Bronchial epithelial cell (primary cell): Measurements from ENCODE around the gene B3GNT5. TPM values are rescaled to one million over a fixed set of nuclear protein-coding genes. Genes with fewer than 3 reads are reported as not detected.
"Not testable (repeated sequence)": the region's sequence is repeated elsewhere in the genome, so short reads cannot be mapped to it uniquely, and the experiment has no call there.

ENCODE experiments used
- DNase-seq: peaks from one replicate; pipeline ENCODE4 v3.0.0-alpha.2; 2010; ENCODE audit warnings: low read depth
- FAIRE-seq: peaks from 2 replicates; lab custom pipeline; 2011; peaks lifted over from hg19 to GRCh38; lab: Jason Lieb, UNC
- H3K27me3 ChIP-seq: 2 replicates; pipeline ENCODE4 v1.5.1; 2011; ENCODE audit warnings: low read length; ENCODE audit not compliant: control insufficient read depth, insufficient read depth
- H3K36me3 ChIP-seq: 2 replicates; pipeline ENCODE4 v1.5.1; 2011; ENCODE audit warnings: low read length; ENCODE audit not compliant: control insufficient read depth, insufficient read depth
- H3K4me3 ChIP-seq: 2 replicates; pipeline ENCODE4 v1.5.1; 2011; ENCODE audit warnings: mild to moderate bottlenecking, low read depth, low read length, control low read depth
- total RNA-seq: library from RNA; depleted of rRNA; stranded (reverse); fragments of >200 nt; gene quantifications from 2 replicates; pipeline ENCODE4 v1.2.1, GENCODE V29; 2014
- TF ChIP-seq, protein P1 (sequence below): IDR thresholded peaks from 2 replicates; pipeline ENCODE4 v1.5.1; 2011; ENCODE audit warnings: mild to moderate bottlenecking, moderate library complexity, low read length, control low read depth, inconsistent platforms; ENCODE audit not compliant: insufficient read depth, severe bottlenecking

The B3GNT5 gene
- total RNA-seq, 1 donor from 2014 or later: 31.6 TPM

DNA sequence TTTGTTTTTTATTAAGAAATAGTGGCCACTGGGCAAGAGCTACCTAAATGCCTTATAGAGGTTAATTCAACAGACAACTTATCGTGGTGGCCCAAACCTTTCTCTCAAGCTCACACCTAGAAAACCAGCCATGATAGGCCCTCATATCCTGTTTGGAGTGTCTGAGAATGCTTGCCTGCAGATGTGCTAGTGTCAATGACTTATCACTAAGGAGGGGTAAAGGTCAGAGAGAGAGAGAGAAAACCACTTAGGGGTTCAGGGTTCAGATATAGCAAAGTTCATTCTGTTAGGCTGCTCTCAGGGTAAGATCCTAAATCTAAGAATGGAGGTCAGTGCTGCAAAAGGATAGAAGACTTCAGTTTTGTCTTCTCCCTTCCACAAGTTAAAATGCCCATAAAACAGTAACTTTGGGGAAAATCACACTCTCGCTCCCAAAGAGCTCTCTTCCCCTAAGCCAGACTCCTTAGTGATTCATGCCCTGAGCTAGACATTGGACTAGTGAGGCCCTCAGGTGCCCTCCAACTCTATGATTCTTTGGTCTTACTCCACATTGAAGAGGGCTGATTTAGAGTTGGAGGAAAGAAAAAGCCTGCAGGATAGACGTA lies 30.3 kb upstream of the B3GNT5 start:
- FAIRE-seq (no peak), DNase-seq (no peak)
- Histone ChIP-seq H3K4me3 (no peak overlapping the region), H3K36me3 (no peaks in the 10 kb centered on the region), H3K27me3 (no peaks in the 10 kb centered on the region)
- TF ChIP-seq, protein P1, sequence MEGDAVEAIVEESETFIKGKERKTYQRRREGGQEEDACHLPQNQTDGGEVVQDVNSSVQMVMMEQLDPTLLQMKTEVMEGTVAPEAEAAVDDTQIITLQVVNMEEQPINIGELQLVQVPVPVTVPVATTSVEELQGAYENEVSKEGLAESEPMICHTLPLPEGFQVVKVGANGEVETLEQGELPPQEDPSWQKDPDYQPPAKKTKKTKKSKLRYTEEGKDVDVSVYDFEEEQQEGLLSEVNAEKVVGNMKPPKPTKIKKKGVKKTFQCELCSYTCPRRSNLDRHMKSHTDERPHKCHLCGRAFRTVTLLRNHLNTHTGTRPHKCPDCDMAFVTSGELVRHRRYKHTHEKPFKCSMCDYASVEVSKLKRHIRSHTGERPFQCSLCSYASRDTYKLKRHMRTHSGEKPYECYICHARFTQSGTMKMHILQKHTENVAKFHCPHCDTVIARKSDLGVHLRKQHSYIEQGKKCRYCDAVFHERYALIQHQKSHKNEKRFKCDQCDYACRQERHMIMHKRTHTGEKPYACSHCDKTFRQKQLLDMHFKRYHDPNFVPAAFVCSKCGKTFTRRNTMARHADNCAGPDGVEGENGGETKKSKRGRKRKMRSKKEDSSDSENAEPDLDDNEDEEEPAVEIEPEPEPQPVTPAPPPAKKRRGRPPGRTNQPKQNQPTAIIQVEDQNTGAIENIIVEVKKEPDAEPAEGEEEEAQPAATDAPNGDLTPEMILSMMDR: no peak

- no peak for DNase-seq
- Histone ChIP-seq H3K27me3 (no peaks in the 10 kb centered on the region), H3K36me3 (no peaks in the 10 kb centered on the region), H3K4me3 (no peak overlapping the region)
- peak; percentile 32 for FAIRE-seq
- TF ChIP-seq, protein P1: no peak
These were observed 28.7 kb upstream of the B3GNT5 start for GRCh38 chr3:183224180-183224970.

- Histone ChIP-seq H3K36me3 (no peaks in the 10 kb centered on the region), H3K4me3 (no peak overlapping the region), H3K27me3 (no peaks in the 10 kb centered on the region)
- FAIRE-seq (no peak), DNase-seq (no peak)
- TF ChIP-seq, protein P1: no peak
These were observed 26.6 kb upstream of the B3GNT5 start for GRCh38 chr3:183226333-183226890.

DNA sequence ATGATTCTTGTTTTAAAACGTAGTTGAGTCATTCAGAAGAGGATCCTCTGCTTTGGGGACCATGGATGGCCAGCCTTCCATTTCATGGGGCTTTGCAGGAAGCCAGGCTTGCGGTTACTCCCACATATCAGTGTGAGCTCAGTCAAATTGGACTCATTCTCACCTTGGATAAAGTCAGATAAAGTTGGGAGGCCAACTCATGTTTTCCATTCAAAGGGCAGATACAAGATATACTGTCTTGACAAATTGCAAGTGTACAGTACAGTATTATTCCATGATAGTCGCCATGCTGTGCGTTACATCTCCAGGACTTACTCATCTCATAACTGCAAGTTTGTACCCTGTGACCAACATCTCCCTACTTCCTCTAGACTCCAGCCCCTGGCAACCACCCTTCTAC lies 25.5 kb upstream of the B3GNT5 start:
- no peak for DNase-seq
- no peak for FAIRE-seq
- TF ChIP-seq, protein P1: no peak
- Histone ChIP-seq H3K4me3 (no peak overlapping the region), H3K36me3 (no peaks in the 10 kb centered on the region), H3K27me3 (no peaks in the 10 kb centered on the region)

DNA sequence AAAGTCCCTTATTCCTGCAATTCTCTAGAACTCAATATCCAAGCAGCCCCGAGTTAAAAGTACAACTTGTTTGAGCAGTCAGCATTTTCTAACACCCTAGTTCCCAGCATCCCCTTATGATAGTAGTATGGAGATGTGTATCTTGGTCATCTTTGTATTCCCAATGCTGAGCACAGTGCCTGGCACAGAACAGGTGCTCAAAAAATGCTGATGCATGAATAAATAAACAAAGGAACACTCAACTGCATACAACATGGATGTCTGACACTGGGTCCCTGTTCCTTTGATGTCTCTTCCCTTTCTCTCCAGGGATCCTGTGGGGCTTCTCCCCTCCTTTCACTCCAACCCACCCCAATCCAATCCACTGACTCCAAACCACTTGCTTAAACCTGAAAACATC lies 23.9 kb upstream of the B3GNT5 start:
- TF ChIP-seq, protein P1: no peak
- H3K27me3 ChIP-seq: no peaks in the 10 kb centered on the region
- no peak for DNase-seq
- no peaks in the 10 kb centered on the region for H3K36me3 ChIP-seq
- no peak for FAIRE-seq
- no peak overlapping the region for H3K4me3 ChIP-seq

DNA sequence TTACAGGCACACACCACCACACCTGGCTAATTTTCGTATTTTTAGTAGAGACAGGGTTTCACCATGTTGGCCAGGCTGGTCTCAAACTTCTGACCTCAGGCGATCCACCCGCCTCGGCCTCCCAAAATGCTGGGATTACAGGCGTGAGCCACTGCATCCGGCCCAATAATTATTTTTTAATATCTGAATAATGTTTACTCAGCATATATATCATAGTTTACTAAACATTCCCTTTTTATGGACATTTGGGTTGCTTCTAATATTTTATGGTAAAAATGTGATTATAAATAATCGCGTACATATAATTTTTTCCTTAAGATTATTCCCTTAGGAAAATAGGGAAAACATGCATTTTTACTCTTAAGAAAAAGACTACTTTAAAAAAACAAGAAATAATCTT lies 22.8 kb upstream of the B3GNT5 start:
- H3K36me3 ChIP-seq, DNase-seq, FAIRE-seq, H3K4me3 ChIP-seq, H3K27me3 ChIP-seq: not testable (repeated sequence)
